GM12891 (cell line): ENCODE results near the gene COA7.

Source experiments
- DNase-seq: peaks from one replicate; pipeline ENCODE4 v3.0.0; 2011; ENCODE audit warnings: low spot score; ENCODE audit not compliant: insufficient read length
- FAIRE-seq: peaks from 2 replicates; lab custom pipeline; 2011; peaks lifted over from hg19 to GRCh38; lab: Jason Lieb, UNC
- PAX5 ChIP-seq: IDR thresholded peaks from 2 replicates; pipeline ENCODE4 v1.6.1; 2011; ENCODE audit warnings: low read length, moderate library complexity, mild to moderate bottlenecking; ENCODE audit not compliant: insufficient read depth, severe bottlenecking
- POLR2A ChIP-seq: IDR thresholded peaks from 2 replicates; pipeline ENCODE4 v1.6.1; 2011; ENCODE audit warnings: low read depth, low read length, control low read depth
- POLR2AphosphoS5 ChIP-seq: IDR thresholded peaks from 2 replicates; pipeline ENCODE4 v1.6.1; 2011; ENCODE audit warnings: low read depth, low read length, control low read depth
- POU2F2 ChIP-seq: IDR thresholded peaks from 2 replicates; pipeline ENCODE4 v1.6.1; 2011; ENCODE audit warnings: low read depth, mild to moderate bottlenecking, control low read depth, low read length, moderate library complexity
- SPI1 ChIP-seq: IDR thresholded peaks from 2 replicates; pipeline ENCODE4 v1.6.1; 2011; ENCODE audit warnings: low read depth, low read length, control low read depth
- TAF1 ChIP-seq: IDR thresholded peaks from 2 replicates; pipeline ENCODE4 v1.6.1; 2011; ENCODE audit warnings: low read depth, low read length, control low read depth

COA7 gene

GRCh38 chr1:52637946-52638345 lies 60.2 kb downstream of the COA7 start:
- no peak for FAIRE-seq
- DNase-seq = no peak
- TF ChIP-seq PAX5 = no peak
- no peak for TF ChIP-seq POU2F2
- no peak for TF ChIP-seq POLR2A
- no peak for TF ChIP-seq TAF1
- TF ChIP-seq SPI1 = no peak
- TF ChIP-seq POLR2AphosphoS5 = no peak

- TF ChIP-seq POLR2AphosphoS5 (no peak), SPI1 (peak; percentile 100), PAX5 (peak; percentile 84), TAF1 (no peak), POU2F2 (no peak; the same call in 1 of the 2 replicates), POLR2A (no peak)
- DNase-seq = peak; percentile 46
- FAIRE-seq = peak; percentile 97
Measured at GRCh38 chr1:52636721-52637695, 61.1 kb downstream of the COA7 start.

- FAIRE-seq (peak; percentile 28), DNase-seq (no peak)
- no peak for TF ChIP-seq TAF1
- no peak for TF ChIP-seq POLR2A
- TF ChIP-seq PAX5 = no peak
- no peak for TF ChIP-seq POU2F2
- TF ChIP-seq SPI1 = no peak
- TF ChIP-seq POLR2AphosphoS5 = no peak
Measured at GRCh38 chr1:52635321-52636089, 62.6 kb downstream of the COA7 start.
